HG02763 (cell line): ENCODE data around the gene CD83.

Source experiments
- ATAC-seq: cut with Tn5 transposase; IDR thresholded peaks from one replicate; pipeline ENCODE4 v1.9.1; 2021; ENCODE audit warnings: mild to moderate bottlenecking, moderate library complexity; ENCODE audit not compliant: unreplicated experiment

CD83 gene

GRCh38 chr6:14091339-14091978, 26.1 kb upstream of the CD83 start:
- no peak for ATAC-seq

GRCh38 chr6:14092316-14092715, 25.3 kb upstream of the CD83 start:
- no peak for ATAC-seq

GRCh38 chr6:14092838-14093789, 24.5 kb upstream of the CD83 start:
- no peak for ATAC-seq

- no peak for ATAC-seq
These were observed 22.9 kb upstream of the CD83 start for GRCh38 chr6:14094721-14095120.

GRCh38 chr6:14095437-14095836, 22.1 kb upstream of the CD83 start:
- ATAC-seq: peak; percentile 45

- ATAC-seq: no peak
These were observed 17.4 kb upstream of the CD83 start for GRCh38 chr6:14100138-14100537.

- ATAC-seq: no peak
These were observed 16.6 kb upstream of the CD83 start for GRCh38 chr6:14100966-14101365.

- ATAC-seq: no peak
These were observed 15.2 kb upstream of the CD83 start for GRCh38 chr6:14102383-14102782.

GRCh38 chr6:14105547-14105946, 12.0 kb upstream of the CD83 start:
- ATAC-seq: no peak

- no peak for ATAC-seq
These were observed 10.6 kb upstream of the CD83 start for GRCh38 chr6:14107000-14107399.

- ATAC-seq: no peak
These were observed 9.7 kb upstream of the CD83 start for GRCh38 chr6:14107711-14108494.

- peak; percentile 55 for ATAC-seq
These were observed 8.8 kb upstream of the CD83 start for GRCh38 chr6:14108571-14109410.

GRCh38 chr6:14109411-14109826, 8.2 kb upstream of the CD83 start:
- ATAC-seq: peak; percentile 1

GRCh38 chr6:14110001-14110818, 7.4 kb upstream of the CD83 start:
- peak; percentile 46 for ATAC-seq

- ATAC-seq: no peak
These were observed 3.6 kb upstream of the CD83 start for GRCh38 chr6:14113976-14114375.

GRCh38 chr6:14118091-14118439, 493 bp downstream of the CD83 start:
- peak; percentile 9 for ATAC-seq

- ATAC-seq: no peak
These were observed 874 bp downstream of the CD83 start for GRCh38 chr6:14118446-14118845.

- no peak for ATAC-seq
These were observed 2.2 kb downstream of the CD83 start for GRCh38 chr6:14119784-14120183.

- ATAC-seq: no peak
These were observed 3.0 kb downstream of the CD83 start for GRCh38 chr6:14120546-14120945.

GRCh38 chr6:14121936-14122344, 4.4 kb downstream of the CD83 start:
- ATAC-seq: peak; percentile 58
